HepG2 (cell line): ENCODE measurements around the gene SMCO4.

ENCODE experiments used
- CTCF ChIP-seq: sonication (generic); formaldehyde crosslinking; IDR thresholded peaks from 2 replicates; pipeline ENCODE4 v1.5.0; 2020; ENCODE audit warnings: mild to moderate bottlenecking, missing genetic modification reagents, moderate library complexity
- PITX1 ChIP-seq: sonication (generic); formaldehyde crosslinking; IDR thresholded peaks from 2 replicates; pipeline ENCODE4 v1.5.1; 2020; ENCODE audit warnings: mild to moderate bottlenecking, missing genetic modification reagents
- ZBTB34 ChIP-seq: sonication (generic); formaldehyde crosslinking; IDR thresholded peaks from 2 replicates; pipeline ENCODE4 v1.8.0; 2022; ENCODE audit warnings: mild to moderate bottlenecking, missing genetic modification reagents
- ZNF619 ChIP-seq: sonication (generic); formaldehyde crosslinking; IDR thresholded peaks from 2 replicates; pipeline ENCODE4 v1.4.0; 2020; ENCODE audit warnings: mild to moderate bottlenecking, missing genetic modification reagents
- ZSCAN21 ChIP-seq: sonication (generic); formaldehyde crosslinking; IDR thresholded peaks from 2 replicates; pipeline ENCODE4 v1.8.0; 2022; ENCODE audit warnings: mild to moderate bottlenecking, missing genetic modification reagents, moderate library complexity, borderline replicate concordance

- TF ChIP-seq CTCF (CRISPR knock-in tag) (no peak), ZNF619 (no peak), ZBTB34 (CRISPR knock-in tag) (no peak), PITX1 (CRISPR knock-in tag) (no peak), ZSCAN21 (CRISPR knock-in tag) (no peak)
These were observed 18.3 kb downstream of the SMCO4 start for GRCh38 chr11:93524858-93525257.
